ENCODE results near the gene SPECC1L.

Gene SPECC1L

GRCh38 chr22:24426436-24426835 is 155.8 kb downstream of the SPECC1L start:
- no peak for DNase-seq (ENCODE audit: low read depth)
- H3K4me3 ChIP-seq (ENCODE audit: control insufficient read depth, low read depth, low read length): no peak overlapping the region
- no peak for TF ChIP-seq CTCF (conservative IDR thresholded peaks at IDR 0.05; ENCODE audit: control insufficient read depth, insufficient read depth, low read depth, low read length)

- DNase-seq (ENCODE audit: low read depth): no peak
- no peak overlapping the region for H3K4me3 ChIP-seq (ENCODE audit: control insufficient read depth, low read depth, low read length)
- TF ChIP-seq CTCF (conservative IDR thresholded peaks at IDR 0.05; ENCODE audit: control insufficient read depth, insufficient read depth, low read depth, low read length): no peak
Observed at GRCh38 chr22:24426851-24427499, 156.3 kb downstream of the SPECC1L start.

- no peak for DNase-seq (ENCODE audit: low read depth)
- TF ChIP-seq CTCF (conservative IDR thresholded peaks at IDR 0.05; ENCODE audit: control insufficient read depth, insufficient read depth, low read depth, low read length): no peak
- H3K4me3 ChIP-seq (ENCODE audit: control insufficient read depth, low read depth, low read length): no peak within 1 kb of the TSS
Observed at GRCh38 chr22:24427500-24428164, 157.0 kb downstream of the SPECC1L start, which contains the start of gene ADORA2A. ADORA2A (plus strand) TSS chr22:24427599; CDS start chr22:24433405, 5,806 bp downstream.

GRCh38 chr22:24428751-24429410 is 158.2 kb downstream of the SPECC1L start:
- DNase-seq (ENCODE audit: low read depth): no peak
- no peak overlapping the region for H3K4me3 ChIP-seq (ENCODE audit: control insufficient read depth, low read depth, low read length)
- no peak for TF ChIP-seq CTCF (conservative IDR thresholded peaks at IDR 0.05; ENCODE audit: control insufficient read depth, insufficient read depth, low read depth, low read length)

- no peak overlapping the region for H3K4me3 ChIP-seq (ENCODE audit: control insufficient read depth, low read depth, low read length)
Observed at GRCh38 chr22:24429411-24430365, 159.1 kb downstream of the SPECC1L start.

More at GRCh38 chr22:24429411-24430365, 159.1 kb downstream of the SPECC1L start:
- no peak for DNase-seq (ENCODE audit: low read depth)
- TF ChIP-seq CTCF (conservative IDR thresholded peaks at IDR 0.05; ENCODE audit: control insufficient read depth, insufficient read depth, low read depth, low read length): no peak

Data from fibroblast of mammary gland (primary cell).